Endothelial cell of umbilical vein (primary cell): ENCODE data around the gene PHEX. TPM values are rescaled to one million over a fixed set of nuclear protein-coding genes. Genes with fewer than 3 reads are reported as not detected.

ENCODE experiments used
- BruUV-seq: library from RNA; stranded (reverse); fragments of 400-500 nt; replicated peaks from 2 replicates; lab custom pipeline; 2021; lab: Mats Ljungman, UMichigan
- CTCF ChIA-PET: fragments of 300-600, 350-600 bp; sonication (Branson Sonifier 250); formaldehyde crosslinking; loops from one replicate; lab custom pipeline; 2021; ENCODE audit warnings: antibody characterized with exemption, inconsistent platforms; lab: Charles Lee
- POLR2A ChIA-PET: fragments of 300-600, 350-600 bp; sonication (Branson Sonifier 250); formaldehyde crosslinking; loops from one replicate; lab custom pipeline; 2021; ENCODE audit warnings: antibody characterized with exemption, inconsistent platforms; lab: Charles Lee
- DNase-seq: peaks from one replicate; pipeline ENCODE4 v3.0.0-alpha.2; 2011; ENCODE audit warnings: low read depth, low spot score
- FAIRE-seq: peaks from 2 replicates; lab custom pipeline; 2011; peaks lifted over from hg19 to GRCh38; lab: Jason Lieb, UNC
- H2AFZ ChIP-seq: 2 replicates; pipeline ENCODE4 v1.6.0; 2012; ENCODE audit warnings: low read depth, low read length, control low read depth, inconsistent platforms
- H3K27ac ChIP-seq: 2 replicates; pipeline ENCODE4 v1.5.1; 2011; ENCODE audit warnings: low read depth, mild to moderate bottlenecking, control low read depth, low read length, moderate library complexity; ENCODE audit not compliant: insufficient read depth
- H3K27me3 ChIP-seq, 2 experiments: 2 replicates each; pipeline versions ENCODE4 v1.6.0 to v1.6.1; 2011; ENCODE audit warnings: low read length in 2 of 2, mixed read lengths in 1 of 2; ENCODE audit not compliant: control insufficient read depth in 2 of 2, insufficient read depth in 2 of 2
- H3K36me3 ChIP-seq, 2 experiments: 2 replicates in 1 of 2; 3 replicates in 1 of 2; pipeline ENCODE4 v1.5.1; 2011; ENCODE audit warnings: low read length in 2 of 2, mild to moderate bottlenecking in 1 of 2, moderate library complexity in 1 of 2; ENCODE audit not compliant: control insufficient read depth in 2 of 2, insufficient read depth in 2 of 2; ENCODE audit errors: extremely low read depth in 1 of 2
- H3K4me1 ChIP-seq: 3 replicates; pipeline ENCODE4 v1.5.1; 2011; ENCODE audit warnings: mild to moderate bottlenecking, low read length; ENCODE audit not compliant: control insufficient read depth, insufficient read depth; ENCODE audit errors: extremely low read depth
- H3K4me2 ChIP-seq: 2 replicates; pipeline ENCODE4 v1.6.1; 2011; ENCODE audit warnings: low read length, control low read depth, mixed read lengths; ENCODE audit not compliant: insufficient read depth
- H3K4me3 ChIP-seq, 3 experiments: fragments of 200-600 bp in 1 of 3; sonication (generic), shearing (Covaris generic) in 1 of 3; replicated peaks in 1 of 3; 2 replicates each; pipeline ENCODE4 v1.5.1; 2011 to 2016; ENCODE audit warnings: control low read depth in 3 of 3, low read length in 3 of 3, mild to moderate bottlenecking in 2 of 3, inconsistent platforms in 1 of 3, low read depth in 1 of 3, moderate library complexity in 1 of 3; ENCODE audit not compliant: insufficient read depth in 1 of 3
- H3K79me2 ChIP-seq: 2 replicates; pipeline ENCODE4 v1.6.0; 2012; ENCODE audit warnings: low read length, inconsistent platforms; ENCODE audit not compliant: control insufficient read depth, insufficient read depth
- H3K9ac ChIP-seq: replicated peaks from 2 replicates; pipeline ENCODE3; 2011; ENCODE audit warnings: low read length, control low read depth; ENCODE audit not compliant: insufficient read depth; ENCODE audit errors: extremely low read depth
- H3K9me1 ChIP-seq: replicated peaks from 3 replicates; pipeline ENCODE4 v1.6.0; 2011; ENCODE audit warnings: mild to moderate bottlenecking, low read length; ENCODE audit not compliant: control insufficient read depth, insufficient read depth; ENCODE audit errors: extremely low read depth
- H3K9me3 ChIP-seq: replicated peaks from 2 replicates; pipeline ENCODE4 v1.5.1; 2012; ENCODE audit warnings: low read length, inconsistent platforms; ENCODE audit not compliant: control insufficient read depth, insufficient read depth
- H4K20me1 ChIP-seq: replicated peaks from 2 replicates; pipeline ENCODE3; 2011; ENCODE audit warnings: mild to moderate bottlenecking, low read length; ENCODE audit not compliant: control insufficient read depth, insufficient read depth; ENCODE audit errors: extremely low read depth
- CTCF ChIP-seq, 2 donors: IDR thresholded peaks; 1 replicate in 1 of 2; 2 replicates in 1 of 2; pipeline ENCODE4 v1.5.1; 2011; ENCODE audit warnings: low read length in 2 of 2, mild to moderate bottlenecking in 2 of 2, moderate library complexity in 2 of 2, control low read depth in 1 of 2, inconsistent platforms in 1 of 2, low read depth in 1 of 2; ENCODE audit not compliant: insufficient read depth in 1 of 2; ENCODE audit errors: extremely low read depth in 1 of 2
- EZH2 ChIP-seq: IDR thresholded peaks from 2 replicates; pipeline ENCODE4 v1.6.1; 2012; ENCODE audit warnings: borderline replicate concordance, low read depth, mild to moderate bottlenecking, moderate library complexity, low read length, inconsistent platforms; ENCODE audit not compliant: severe bottlenecking
- FOS ChIP-seq: IDR thresholded peaks from 2 replicates; pipeline ENCODE4 v1.6.1; 2011; ENCODE audit warnings: mild to moderate bottlenecking, low read length, moderate library complexity, borderline replicate concordance; ENCODE audit not compliant: insufficient read depth
- GATA2 ChIP-seq: IDR thresholded peaks from 2 replicates; pipeline ENCODE4 v1.7.0; 2011; ENCODE audit warnings: low read depth, mild to moderate bottlenecking, moderate library complexity, mixed read lengths, low read length; ENCODE audit not compliant: insufficient read length, insufficient read depth
- JUN ChIP-seq: IDR thresholded peaks from 2 replicates; pipeline ENCODE4 v1.6.1; 2011; ENCODE audit warnings: borderline replicate concordance, low read depth; ENCODE audit not compliant: insufficient read length, insufficient read depth
- MAX ChIP-seq: IDR thresholded peaks from 2 replicates; pipeline ENCODE4 v1.6.1; 2011; ENCODE audit not compliant: insufficient read depth, insufficient read length
- MYC ChIP-seq: IDR thresholded peaks from one replicate; pipeline ENCODE4 v1.6.1; 2011; ENCODE audit warnings: mild to moderate bottlenecking, low read depth, low read length
- POLR2A ChIP-seq: IDR thresholded peaks from 2 replicates; pipeline ENCODE4 v1.6.1; 2012; ENCODE audit warnings: low read depth, mild to moderate bottlenecking, control low read depth, low read length
- POLR2AphosphoS5 ChIP-seq: IDR thresholded peaks from 2 replicates; pipeline ENCODE4 v1.6.1; 2012; ENCODE audit warnings: low read depth, mild to moderate bottlenecking, control low read depth, low read length, moderate library complexity; ENCODE audit not compliant: insufficient read depth
- dilution Hi-C: fragments of 300-500 bp; cut with MboI; formaldehyde crosslinking; loops from one replicate; pipeline ENCODE4 v1.15.0; 2019; ENCODE audit warnings: low sequenced_read_pairs; ENCODE audit not compliant: extremely low pct_ligation_motif_present
- intact Hi-C: fragments of 100-400 bp; cut with micrococcal nuclease; formaldehyde crosslinking; loops from one replicate; pipeline ENCODE4 v1.10.0; 2022
- polyA plus RNA-seq, 4 experiments: library from polyadenylated mRNA; depleted of rRNA in 3 of 4; stranded (reverse) in 3 of 4; unstranded in 1 of 4; fragments of >200 nt; gene quantifications; 2 replicates each; pipeline versions ENCODE4 v1.2.1 to v1.2.3, GENCODE V29; 2011 to 2012; ENCODE audit warnings: missing spikeins in 1 of 4
- total RNA-seq: library from RNA; stranded (reverse); gene quantifications from 2 replicates; pipeline ENCODE4 v1.2.3, GENCODE V29; 2021

PHEX gene
- total and polyA plus RNA-seq, 2 donors (not counting 3 experiments of a cell fraction or from before 2014, with no cell fraction given): 0.07 to 0.44 TPM

GRCh38 chrX:22105971-22106370, 73.8 kb downstream of the PHEX start:
- Histone ChIP-seq H3K4me2 (no peak overlapping the region), H3K4me3 (no peak overlapping the region), H3K9ac (no peak overlapping the region), H3K4me1 (no peaks in the 10 kb centered on the region), H3K79me2 (no peaks in the 10 kb centered on the region), H2AFZ (no peak overlapping the region), H3K9me1 (no peaks in the 10 kb centered on the region), H3K27ac (no peak overlapping the region), H3K27me3 (no peaks in the 10 kb centered on the region), H3K9me3 (no peaks in the 10 kb centered on the region), H3K36me3 (no peaks in the 10 kb centered on the region), H4K20me1 (no peaks in the 10 kb centered on the region)
- FAIRE-seq (no peak), DNase-seq (no peak)
- dilution Hi-C loops: no loop called here
- no peak for TF ChIP-seq JUN
- no peak for TF ChIP-seq GATA2
- no TSS peak for BruUV-seq
- ChIA-PET CTCF (no interaction called here), POLR2A (no interaction called here)
- intact Hi-C loops: no loop called here

GRCh38 chrX:22109442-22109841, 77.3 kb downstream of the PHEX start:
- POLR2A ChIA-PET: no interaction called here
- FAIRE-seq: no peak

More at GRCh38 chrX:22109442-22109841, 77.3 kb downstream of the PHEX start:
- dilution Hi-C loops: no loop called here
- CTCF ChIA-PET: interaction anchor here (1.2 kb wide), 1 partner anchor 124 kb away, joined by 3 read pairs; no protein-coding TSS in a partner anchor
- no peaks in the 10 kb centered on the region for H4K20me1 ChIP-seq
- H3K27ac ChIP-seq: no peak overlapping the region
- H3K9me1 ChIP-seq: no peaks in the 10 kb centered on the region
- H2AFZ ChIP-seq: no peak overlapping the region
- intact Hi-C loops: no loop called here
- no peak for DNase-seq
- no peak overlapping the region for H3K9ac ChIP-seq
- H3K4me1 ChIP-seq: no peaks in the 10 kb centered on the region
- BruUV-seq: no TSS peak
- TF ChIP-seq GATA2 (no peak), MAX (no peak), POLR2A (no peak), MYC (no peak), CTCF (IDR thresholded peaks at IDR 0.05; ENCODE audit: extremely low read depth in 1 of 2, insufficient read depth in 1 of 2, low read depth in 1 of 2, low read length in 2 of 2) (no peak), FOS (no peak), POLR2AphosphoS5 (no peak), EZH2 (no peak)
- H3K36me3 ChIP-seq: no peaks in the 10 kb centered on the region
- no peaks in the 10 kb centered on the region for H3K9me3 ChIP-seq
- H3K79me2 ChIP-seq: no peaks in the 10 kb centered on the region
- no peak overlapping the region for H3K4me2 ChIP-seq
- no peak overlapping the region for H3K4me3 ChIP-seq
- no peaks in the 10 kb centered on the region for H3K27me3 ChIP-seq
